K562 (cell line): ENCODE measurements around the gene PNP. TPM values are rescaled to one million over a fixed set of nuclear protein-coding genes. Genes with fewer than 3 reads are reported as not detected.
A peak's percentile ranks its signal among the peaks of the same experiment; 100 is the strongest.

Source experiments
- CTCF ChIP-seq, 3 experiments: IDR thresholded peaks in 2 of 3; conservative IDR thresholded peaks in 1 of 3; 2 replicates each; pipeline ENCODE4 v1.5.1; 2011 to 2012; ENCODE audit warnings: low read length in 3 of 3, mild to moderate bottlenecking in 3 of 3, control low read depth in 2 of 3, improper control_type of control experiment in 1 of 3, inconsistent platforms in 1 of 3, low read depth in 1 of 3, mixed read lengths in 1 of 3, moderate library complexity in 1 of 3; ENCODE audit not compliant: insufficient read depth in 2 of 3
- FIP1L1 ChIP-seq: fragments of 200-400 bp; formaldehyde crosslinking; IDR thresholded peaks from 2 replicates; pipeline ENCODE4 v1.6.1; 2018; ENCODE audit warnings: mild to moderate bottlenecking, low read depth, low read length; ENCODE audit not compliant: poor library complexity, severe bottlenecking
- FOXA3 ChIP-seq, 2 experiments: fragments of 450-650 bp in 1 of 2; sonication (generic) in 1 of 2; formaldehyde crosslinking; IDR thresholded peaks in 1 of 2; conservative IDR thresholded peaks in 1 of 2; 2 replicates each; pipeline versions ENCODE4 v1.4.0 to v1.8.0; 2020 to 2022; ENCODE audit warnings: mild to moderate bottlenecking in 2 of 2, missing genetic modification reagents in 1 of 2
- FOXP1 ChIP-seq: sonication (generic); formaldehyde crosslinking; IDR thresholded peaks from 2 replicates; pipeline ENCODE4 v1.8.0; 2022; ENCODE audit warnings: mild to moderate bottlenecking, missing genetic modification reagents
- GTF2A2 ChIP-seq: IDR thresholded peaks from 2 replicates; pipeline ENCODE4 v1.6.1; 2016; ENCODE audit warnings: mild to moderate bottlenecking, missing genetic modification characterization, missing compliant biosample characterization
- HDAC8 ChIP-seq: fragments of 450-650 bp; IDR thresholded peaks from 2 replicates; pipeline ENCODE4 v1.6.1; 2016; ENCODE audit warnings: mild to moderate bottlenecking, missing genetic modification characterization, moderate library complexity, missing compliant biosample characterization
- LARP7 ChIP-seq: fragments of 450-650 bp; IDR thresholded peaks from 2 replicates; pipeline ENCODE4 v1.6.1; 2016
- PHB ChIP-seq: fragments of 250-450 bp; sonication (Bioruptor Pico); IDR thresholded peaks from 2 replicates; pipeline ENCODE4 v1.5.0; 2021
- PHTF2 ChIP-seq: fragments of 250-450 bp; sonication (Bioruptor Pico); IDR thresholded peaks from 2 replicates; pipeline ENCODE4 v1.5.0; 2021; ENCODE audit warnings: mild to moderate bottlenecking
- POLR2AphosphoS5 ChIP-seq: IDR thresholded peaks from 2 replicates; pipeline ENCODE4 v1.6.1; 2011; ENCODE audit warnings: mild to moderate bottlenecking, low read depth, low read length, moderate library complexity; ENCODE audit not compliant: control insufficient read depth, insufficient read depth
- PRPF4 ChIP-seq: fragments of 200-400 bp; formaldehyde crosslinking; IDR thresholded peaks from one replicate; pipeline ENCODE4 v1.6.1; 2017; ENCODE audit warnings: low read length, low read depth, mild to moderate bottlenecking; ENCODE audit not compliant: insufficient read depth, poor library complexity, severe bottlenecking
- SIN3A ChIP-seq, 2 experiments: fragments of 150-350 bp in 1 of 2; IDR thresholded peaks; 2 replicates each; pipeline ENCODE4 v1.6.1; 2011 to 2016; ENCODE audit warnings: borderline replicate concordance in 2 of 2, low read depth in 2 of 2, low read length in 2 of 2, mild to moderate bottlenecking in 2 of 2, moderate library complexity in 2 of 2; ENCODE audit not compliant: control insufficient read depth in 1 of 2
- STAT6 ChIP-seq: sonication (generic); formaldehyde crosslinking; IDR thresholded peaks from 2 replicates; pipeline ENCODE4 v1.8.1; 2023; ENCODE audit warnings: mild to moderate bottlenecking, missing genetic modification reagents
- TCF3 ChIP-seq: sonication (generic); formaldehyde crosslinking; IDR thresholded peaks from 2 replicates; pipeline ENCODE4 v1.4.0; 2020; ENCODE audit warnings: mild to moderate bottlenecking, missing genetic modification reagents
- ZBTB11 ChIP-seq, 3 experiments: fragments of 200-800 bp in 1 of 3; fragments of 250-450 bp in 1 of 3; fragments of 450-650 bp in 1 of 3; sonication (Bioruptor Pico) in 1 of 3; sonication (Bioruptor generic) in 1 of 3; formaldehyde crosslinking in 1 of 3; IDR thresholded peaks; 2 replicates each; pipeline versions ENCODE4 v1.6.1 to v1.8.0; 2016 to 2022; ENCODE audit warnings: mild to moderate bottlenecking in 2 of 3, missing genetic modification characterization in 2 of 3, missing compliant biosample characterization in 1 of 3, moderate library complexity in 1 of 3
- ZBTB17 ChIP-seq: fragments of 450-650 bp; formaldehyde crosslinking; IDR thresholded peaks from 2 replicates; pipeline ENCODE4 v1.4.0; 2020; ENCODE audit warnings: mild to moderate bottlenecking
- ZNF263 ChIP-seq: sonication (generic); formaldehyde crosslinking; IDR thresholded peaks from 2 replicates; pipeline ENCODE4 v1.8.0; 2022; ENCODE audit warnings: mild to moderate bottlenecking, missing genetic modification reagents, borderline replicate concordance
- ZNF764 ChIP-seq: fragments of 250-450 bp; sonication (Bioruptor Pico); IDR thresholded peaks from 2 replicates; pipeline ENCODE4 v1.4.0; 2020; ENCODE audit warnings: low read depth, mild to moderate bottlenecking, moderate library complexity
- polyA plus RNA-seq, 8 experiments: library from polyadenylated mRNA; depleted of rRNA in 4 of 8; stranded (reverse) in 5 of 8; unstranded in 3 of 8; fragments of >200 nt; fragmentation: Nextera tagmentation in 2 of 8; fragmentation: Illumina TruSeq in 1 of 8; extraction: Ambion mirVana in 2 of 8; extraction: Trizol in 1 of 8; gene quantifications; 2 replicates each; pipeline versions ENCODE4 v1.2.1 to v1.2.3, GENCODE V29; 2011 to 2014; ENCODE audit warnings: inconsistent platforms in 1 of 8, missing spikeins in 1 of 8
- total RNA-seq, 7 experiments: library from RNA; depleted of rRNA in 6 of 7; stranded (reverse); fragments of >200 nt in 6 of 7; fragmentation: Illumina TruSeq in 2 of 7; extraction: Trizol in 2 of 7; gene quantifications; 2 replicates each; pipeline versions ENCODE4 v1.2.1 to v1.2.3, GENCODE V29; 2011 to 2021; ENCODE audit warnings: low replicate concordance in 1 of 7

PNP gene
- total and polyA plus RNA-seq, 9 of the 15 experiments (the other 6 are each of a cell fraction or from before 2014, with no cell fraction given) = 92.5 to 288 (median 137) TPM

- peak; percentile 66 for TF ChIP-seq FIP1L1
- 0 out of 2 replicates have a peak, but pooled peaks have one; percentile 58 for TF ChIP-seq STAT6
- no peak for TF ChIP-seq ZNF764
- TF ChIP-seq PRPF4 = peak; percentile 82
- peak; percentile 26; the same call in 1 of the 2 replicates for TF ChIP-seq PHTF2 (CRISPR knock-in tag)
- peak; percentile 56 to 67; a peak in 2 of 4 replicates for TF ChIP-seq SIN3A (IDR thresholded peaks at IDR 0.05; ENCODE audit: borderline replicate concordance in 2 of 2, control insufficient read depth in 1 of 2, low read depth in 2 of 2, low read length in 2 of 2)
- TF ChIP-seq ZBTB11 (CRISPR knock-in tag; IDR thresholded peaks at IDR 0.05) = peak in 1 of 3 experiments; percentile 36; a peak in 2 of 6 replicates
- 0 out of 2 replicates have a peak, but pooled peaks have one; percentile 29 for TF ChIP-seq ZBTB17
- no peak for TF ChIP-seq HDAC8 (tag)
- TF ChIP-seq PHB = no peak
- 0 out of 4 replicates have a peak, but pooled peaks of 1 of the 2 experiments have one; percentile 7 for TF ChIP-seq FOXA3 (CRISPR knock-in tag; conservative IDR thresholded peaks at IDR 0.05 in 1 of 2, IDR thresholded peaks at IDR 0.05 in 1 of 2)
- 0 out of 2 replicates have a peak, but pooled peaks have one; percentile 69 for TF ChIP-seq LARP7
- no peak for TF ChIP-seq CTCF (IDR thresholded peaks at IDR 0.05 in 2 of 3, conservative IDR thresholded peaks at IDR 0.05 in 1 of 3; ENCODE audit: insufficient read depth in 2 of 3, low read depth in 1 of 3, low read length in 3 of 3)
- no peak for TF ChIP-seq TCF3 (CRISPR knock-in tag)
- TF ChIP-seq FOXP1 (CRISPR knock-in tag) = peak; percentile 17; the same call in 1 of the 2 replicates
- 0 out of 2 replicates have a peak, but pooled peaks have one; percentile 50 for TF ChIP-seq GTF2A2
- TF ChIP-seq POLR2AphosphoS5 = peak; percentile 96
- peak; percentile 28; the same call in 1 of the 2 replicates for TF ChIP-seq ZNF263 (CRISPR knock-in tag)
Observed at GRCh38 chr14:20469242-20469889, at the start of gene PNP (continued).
